Gastroesophageal sphincter (tissue), 4 donors: Measurements from ENCODE around the gene NRXN3. TPM values are rescaled to one million over a fixed set of nuclear protein-coding genes. Genes with fewer than 3 reads are reported as not detected.

ENCODE experiments used
- ATAC-seq: fragments of 150-250 bp; one replicate; pipeline ENCODE4 v1.9.1; 2016; ENCODE audit warnings: mild to moderate bottlenecking, moderate library complexity
- H3K27ac ChIP-seq, 4 donors: fragments of 200-600 bp; sonication (generic) in 3 of 4; 1 replicate in 3 of 4; 2 replicates in 1 of 4; pipeline ENCODE4 v1.5.1; 2016 to 2019
- H3K27me3 ChIP-seq: fragments of 200-600 bp; sonication (generic); one replicate; pipeline ENCODE4 v1.5.1; 2019
- H3K36me3 ChIP-seq, 2 donors: fragments of 200-600 bp; sonication (generic); one replicate each; pipeline ENCODE4 v1.5.1; 2019; ENCODE audit warnings: control low read depth in 1 of 2
- H3K4me1 ChIP-seq, 3 donors: fragments of 200-600 bp; sonication (generic); 1 replicate in 2 of 3; 2 replicates in 1 of 3; pipeline ENCODE4 v1.5.1; 2016 to 2019; ENCODE audit warnings: control low read depth in 2 of 3
- H3K4me3 ChIP-seq, 2 donors: fragments of 200-600 bp; sonication (generic); one replicate each; pipeline ENCODE4 v1.5.1; 2019; ENCODE audit warnings: mild to moderate bottlenecking in 1 of 2, moderate library complexity in 1 of 2
- H3K9me3 ChIP-seq, 3 donors: fragments of 200-600 bp; sonication (generic); one replicate each; pipeline ENCODE4 v1.5.1; 2017 to 2019; ENCODE audit warnings: control low read depth in 2 of 3
- CTCF ChIP-seq, 4 experiments: fragments of 200-600 bp in 2 of 4; fragments of 450-650 bp in 2 of 4; sonication (generic) in 1 of 4; IDR thresholded peaks; one replicate each; pipeline ENCODE4 v1.5.1; 2017 to 2019; ENCODE audit warnings: antibody characterized with exemption in 4 of 4, mild to moderate bottlenecking in 2 of 4, moderate library complexity in 2 of 4
- EP300 ChIP-seq: sonication (generic); formaldehyde crosslinking; IDR thresholded peaks from one replicate; pipeline ENCODE4 v1.6.1; 2017; ENCODE audit warnings: antibody characterized with exemption, mild to moderate bottlenecking
- POLR2A ChIP-seq, 2 donors: fragments of 450-650 bp; IDR thresholded peaks; one replicate each; pipeline ENCODE4 v1.6.1; 2017; ENCODE audit warnings: antibody characterized with exemption in 2 of 2, mild to moderate bottlenecking in 2 of 2, moderate library complexity in 1 of 2
- POLR2AphosphoS5 ChIP-seq: sonication (generic); formaldehyde crosslinking; IDR thresholded peaks from one replicate; pipeline ENCODE4 v1.6.1; 2017; ENCODE audit warnings: antibody characterized with exemption
- WGBS, 2 donors: methylation state at CpG; one replicate each; pipeline ENCODE4 v1.1.5; 2018; ENCODE audit warnings: low coverage in 1 of 2; 5-methylcytosine and 5-hydroxymethylcytosine counted together
- total RNA-seq, 4 donors: library from RNA; depleted of rRNA; stranded (reverse); fragments of >200 nt; gene quantifications; one replicate each; pipeline ENCODE4 v1.1.0, GENCODE V29; 2016

Gene NRXN3
- total RNA-seq, 4 donors from 2014 or later = 74.2 to 192 (median 98.2) TPM

- no peak overlapping the region for H3K4me3 ChIP-seq
- 70 to 71% methylated on average over 8 of the region's 13 CpGs for WGBS, 2 donors
- no peaks in the 10 kb centered on the region for H3K9me3 ChIP-seq
- ATAC-seq = no peak
- TF ChIP-seq EP300 (no peak), CTCF (IDR thresholded peaks at IDR 0.05) (peak; percentile 41 to 79 (median 48))
- H3K4me1 ChIP-seq = no peaks in the 10 kb centered on the region
- H3K36me3 ChIP-seq = no peaks in the 10 kb centered on the region
- H3K27me3 ChIP-seq = peaks cover 6% of the 10 kb centered on the region
- H3K27ac ChIP-seq = no peak overlapping the region
These were observed 428.1 kb downstream of the NRXN3 start for GRCh38 chr14:78598046-78598920.

- 58 to 69% methylated on average over 4 of the region's 4 CpGs for WGBS, 2 donors
These were observed 435.0 kb downstream of the NRXN3 start for GRCh38 chr14:78605025-78605762.

GRCh38 chr14:78605897-78606500 is 435.8 kb downstream of the NRXN3 start:
- TF ChIP-seq POLR2AphosphoS5 (no peak), EP300 (no peak), POLR2A (IDR thresholded peaks at IDR 0.05) (no peak), CTCF (IDR thresholded peaks at IDR 0.05) (no peak)
- no peaks in the 10 kb centered on the region for H3K9me3 ChIP-seq
- H3K4me1 ChIP-seq = no peaks in the 10 kb centered on the region
- 17 to 30% methylated on average over 1 of the region's 1 CpG for WGBS, 2 donors
- H3K4me3 ChIP-seq = no peak overlapping the region
- no peak for ATAC-seq
- no peak overlapping the region for H3K27ac ChIP-seq
- H3K27me3 ChIP-seq = no peaks in the 10 kb centered on the region
- no peaks in the 10 kb centered on the region for H3K36me3 ChIP-seq

More at GRCh38 chr14:78605025-78605762, 435.0 kb downstream of the NRXN3 start:
- no peaks in the 10 kb centered on the region for H3K27me3 ChIP-seq
- no peak for ATAC-seq
- no peaks in the 10 kb centered on the region for H3K4me1 ChIP-seq
- H3K4me3 ChIP-seq = no peak overlapping the region
- H3K9me3 ChIP-seq = no peaks in the 10 kb centered on the region
- no peak overlapping the region for H3K27ac ChIP-seq
- no peak for TF ChIP-seq CTCF (IDR thresholded peaks at IDR 0.05)
- TF ChIP-seq EP300 = no peak
- no peak for TF ChIP-seq POLR2AphosphoS5
- no peak for TF ChIP-seq POLR2A (IDR thresholded peaks at IDR 0.05)
- no peaks in the 10 kb centered on the region for H3K36me3 ChIP-seq

GRCh38 chr14:78608998-78609787 is 439.0 kb downstream of the NRXN3 start:
- ATAC-seq = no peak
- no peaks in the 10 kb centered on the region for H3K9me3 ChIP-seq
- TF ChIP-seq EP300 (no peak), POLR2A (IDR thresholded peaks at IDR 0.05) (no peak), CTCF (IDR thresholded peaks at IDR 0.05) (no peak), POLR2AphosphoS5 (no peak)
- 50 to 80% methylated on average over 2 to 4 of the region's 4 CpGs for WGBS, 2 donors
- no peak overlapping the region for H3K27ac ChIP-seq
- H3K4me1 ChIP-seq = no peaks in the 10 kb centered on the region
- no peak overlapping the region for H3K4me3 ChIP-seq
- H3K36me3 ChIP-seq = no peaks in the 10 kb centered on the region
- H3K27me3 ChIP-seq = no peaks in the 10 kb centered on the region
